Activated CD4-positive, alpha-beta memory T cell treated with anti-CD3 and anti-CD28 coated beads, Interleukin-2, amount 10 ng/mL, durations not matched to agents 7 days and 5 days (primary cell): ENCODE data around the gene GPC5. TPM values are rescaled to one million over a fixed set of nuclear protein-coding genes. Genes with fewer than 3 reads are reported as not detected.
"Not testable (repeated sequence)": the region's sequence is repeated elsewhere in the genome, so short reads cannot be mapped to it uniquely, and the experiment has no call there.

Experiments used
- CTCF ChIA-PET: fragments of 350-600 bp; sonication (Branson Sonifier 250); formaldehyde crosslinking; loops from one replicate; lab custom pipeline; 2021; ENCODE audit warnings: antibody characterized with exemption, inconsistent platforms; lab: Charles Lee
- POLR2A ChIA-PET: fragments of 350-600 bp; sonication (Branson Sonifier 250); formaldehyde crosslinking; loops from one replicate; lab custom pipeline; 2021; ENCODE audit warnings: antibody characterized with exemption; lab: Charles Lee
- DNase-seq: peaks from one replicate; pipeline ENCODE4 v3.0.0-alpha.2; 2020
- H3K27ac Mint-ChIP-seq: one replicate; pipeline ENCODE4 v1.8.0; 2021; ENCODE audit warnings: mild to moderate bottlenecking, mixed read lengths
- H3K27me3 Mint-ChIP-seq: one replicate; pipeline ENCODE4 v1.8.0; 2021; ENCODE audit warnings: mixed read lengths
- H3K36me3 Mint-ChIP-seq: one replicate; pipeline ENCODE4 v1.8.0; 2021; ENCODE audit warnings: low read depth, mixed read lengths
- H3K4me1 Mint-ChIP-seq: one replicate; pipeline ENCODE4 v1.8.0; 2021; ENCODE audit warnings: mixed read lengths
- H3K4me3 Mint-ChIP-seq: one replicate; pipeline ENCODE4 v1.8.0; 2021; ENCODE audit warnings: mild to moderate bottlenecking, mixed read lengths
- H3K9me3 Mint-ChIP-seq: one replicate; pipeline ENCODE4 v1.8.0; 2021; ENCODE audit warnings: mixed read lengths
- total RNA-seq, 2 experiments: library from RNA; stranded (reverse); gene quantifications; one replicate each; pipeline ENCODE4 v1.2.3, GENCODE V29; 2021

The GPC5 gene
- total RNA-seq, 2 experiments from 2014 or later: not detected

DNA sequence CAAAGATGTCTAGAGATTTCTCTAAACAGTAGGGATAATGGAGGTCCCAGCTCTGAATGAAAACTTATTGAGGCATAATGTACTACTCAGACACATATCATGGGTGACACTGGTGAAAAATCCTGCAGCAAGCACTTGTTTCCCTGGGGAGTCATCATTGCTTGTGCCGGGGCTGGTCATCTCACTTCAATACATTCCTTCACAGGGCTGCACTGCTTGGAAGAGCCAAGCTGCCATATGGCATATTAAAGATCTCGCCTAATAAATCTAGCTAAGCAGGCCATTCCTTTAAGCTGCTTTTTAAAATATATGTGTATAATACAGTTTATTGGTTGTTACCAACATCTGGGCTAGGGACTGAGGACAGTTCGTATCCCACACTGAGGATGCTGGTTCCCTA lies 1496.0 kb downstream of the GPC5 start:
- no peaks in the 10 kb centered on the region for H3K36me3 Mint-ChIP-seq
- H3K4me3 Mint-ChIP-seq: no peak overlapping the region
- ChIA-PET POLR2A (no interaction called here), CTCF (no interaction called here)
- H3K4me1 Mint-ChIP-seq: no peaks in the 10 kb centered on the region
- peaks cover 3% of the 10 kb centered on the region for H3K9me3 Mint-ChIP-seq
- H3K27ac Mint-ChIP-seq: no peak overlapping the region
- H3K27me3 Mint-ChIP-seq: no peaks in the 10 kb centered on the region
- DNase-seq: no peak

- DNase-seq: no peak
- H3K4me1 Mint-ChIP-seq: no peaks in the 10 kb centered on the region
- no peaks in the 10 kb centered on the region for H3K36me3 Mint-ChIP-seq
- no peak overlapping the region for H3K4me3 Mint-ChIP-seq
- H3K27ac Mint-ChIP-seq: no peak overlapping the region
- ChIA-PET POLR2A (no interaction called here), CTCF (no interaction called here)
- no peaks in the 10 kb centered on the region for H3K27me3 Mint-ChIP-seq
- peaks cover 6% of the 10 kb centered on the region for H3K9me3 Mint-ChIP-seq
These were observed 1498.4 kb downstream of the GPC5 start for GRCh38 chr13:92896842-92897241.

- H3K4me1 Mint-ChIP-seq, H3K27me3 Mint-ChIP-seq, H3K36me3 Mint-ChIP-seq, CTCF ChIA-PET, DNase-seq, H3K27ac Mint-ChIP-seq, POLR2A ChIA-PET, H3K4me3 Mint-ChIP-seq, H3K9me3 Mint-ChIP-seq: not testable (repeated sequence)
These were observed 1500.5 kb downstream of the GPC5 start for GRCh38 chr13:92898946-92899345.

GRCh38 chr13:92900446-92900845 lies 1502.0 kb downstream of the GPC5 start:
- DNase-seq: no peak
- ChIA-PET POLR2A (no interaction called here), CTCF (no interaction called here)
- H3K4me1 Mint-ChIP-seq: no peaks in the 10 kb centered on the region
- peaks cover 7% of the 10 kb centered on the region for H3K9me3 Mint-ChIP-seq
- no peak overlapping the region for H3K4me3 Mint-ChIP-seq
- H3K27me3 Mint-ChIP-seq: no peaks in the 10 kb centered on the region
- H3K27ac Mint-ChIP-seq: no peak overlapping the region
- H3K36me3 Mint-ChIP-seq: no peaks in the 10 kb centered on the region

DNA sequence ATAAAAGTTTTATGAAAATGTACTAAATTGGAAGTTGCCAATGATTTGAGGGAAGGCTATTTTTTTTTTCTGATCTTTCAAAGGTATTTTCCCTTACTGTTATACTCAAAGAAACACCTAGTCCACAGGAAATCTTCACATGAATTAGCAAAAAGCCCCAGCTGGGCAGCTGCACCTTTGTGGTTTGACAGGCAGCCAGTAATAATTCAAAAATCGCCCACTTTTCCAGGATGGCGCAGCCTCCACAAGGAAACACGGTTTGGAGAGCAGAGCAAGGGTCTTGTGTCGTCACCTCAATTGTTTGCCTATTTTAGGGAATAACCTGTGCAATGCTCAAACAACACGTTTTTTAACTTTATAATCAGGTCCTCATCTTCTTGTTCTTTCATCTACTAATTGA lies 1503.3 kb downstream of the GPC5 start:
- Mint-ChIP-seq H3K9me3 (peaks cover 10% of the 10 kb centered on the region), H3K4me1 (no peaks in the 10 kb centered on the region), H3K36me3 (no peaks in the 10 kb centered on the region), H3K27ac (no peak overlapping the region), H3K27me3 (no peaks in the 10 kb centered on the region), H3K4me3 (no peak overlapping the region)
- DNase-seq: no peak
- ChIA-PET CTCF (no interaction called here), POLR2A (no interaction called here)

DNA sequence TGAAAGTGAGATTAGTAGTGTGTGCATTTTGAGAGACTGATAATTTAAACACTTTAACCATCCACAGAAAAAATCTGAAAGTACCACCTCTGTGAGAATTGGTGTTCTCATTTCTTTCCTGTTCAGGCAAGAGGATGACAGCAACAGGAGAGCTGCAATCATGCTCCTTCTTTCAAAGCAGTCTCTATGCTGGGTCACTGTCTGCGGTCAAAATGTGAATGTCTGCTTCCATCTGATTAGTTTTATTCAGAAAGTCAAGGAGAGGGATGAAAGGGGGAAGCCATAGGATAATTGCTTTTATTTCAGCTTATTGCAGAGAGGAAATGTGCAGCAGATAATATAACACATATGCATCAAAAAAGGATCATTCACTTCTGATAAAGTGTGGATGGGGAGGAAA lies 1514.2 kb downstream of the GPC5 start:
- no peaks in the 10 kb centered on the region for H3K9me3 Mint-ChIP-seq
- no peaks in the 10 kb centered on the region for H3K36me3 Mint-ChIP-seq
- POLR2A ChIA-PET: no interaction called here
- no peaks in the 10 kb centered on the region for H3K27me3 Mint-ChIP-seq
- CTCF ChIA-PET: no interaction called here
- no peak for DNase-seq
- H3K27ac Mint-ChIP-seq: no peak overlapping the region
- no peak overlapping the region for H3K4me3 Mint-ChIP-seq
- no peaks in the 10 kb centered on the region for H3K4me1 Mint-ChIP-seq

- no peaks in the 10 kb centered on the region for H3K27me3 Mint-ChIP-seq
- ChIA-PET CTCF (no interaction called here), POLR2A (no interaction called here)
- no peaks in the 10 kb centered on the region for H3K4me1 Mint-ChIP-seq
- no peak overlapping the region for H3K27ac Mint-ChIP-seq
- no peaks in the 10 kb centered on the region for H3K36me3 Mint-ChIP-seq
- no peak overlapping the region for H3K4me3 Mint-ChIP-seq
- H3K9me3 Mint-ChIP-seq: no peaks in the 10 kb centered on the region
- no peak for DNase-seq
These were observed 1515.4 kb downstream of the GPC5 start for GRCh38 chr13:92913840-92914239.

Other genes starting within 250 kb of the GPC5 start
- gene MIR17HG, start 50.9 kb upstream of the GPC5 start, total RNA-seq: 1 to 10 TPM; 6.7 to 7.7 TPM